ENCODE measurements around the gene SELENOI. TPM values are rescaled to one million over a fixed set of nuclear protein-coding genes. Genes with fewer than 3 reads are reported as not detected.

SELENOI gene
- total RNA-seq, 1 donor from 2014 or later = 10.8 TPM

DNA sequence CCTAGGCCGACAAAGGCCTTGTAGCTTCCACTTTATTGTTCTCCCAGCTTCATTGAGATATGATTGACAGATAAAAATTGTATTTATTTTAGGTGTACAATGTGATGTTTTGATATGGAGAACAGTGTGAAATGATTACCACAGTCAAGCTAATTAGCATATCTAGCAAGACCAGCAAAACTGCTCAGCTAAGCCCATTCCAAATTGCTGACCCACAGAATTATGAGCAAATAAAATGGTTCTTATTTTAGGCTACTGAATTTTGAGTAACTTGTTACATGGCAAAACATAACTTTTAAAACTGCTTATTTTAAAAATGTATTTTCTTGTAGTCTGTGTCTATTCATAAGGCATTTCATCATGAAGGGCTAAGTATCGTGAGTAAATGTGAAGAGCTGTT lies 8.6 kb upstream of the SELENOI start:
- H3K4me1 ChIP-seq = no peaks in the 10 kb centered on the region
- H3K9me3 ChIP-seq (replicated peaks) = no peaks in the 10 kb centered on the region
- TF ChIP-seq, protein P1, sequence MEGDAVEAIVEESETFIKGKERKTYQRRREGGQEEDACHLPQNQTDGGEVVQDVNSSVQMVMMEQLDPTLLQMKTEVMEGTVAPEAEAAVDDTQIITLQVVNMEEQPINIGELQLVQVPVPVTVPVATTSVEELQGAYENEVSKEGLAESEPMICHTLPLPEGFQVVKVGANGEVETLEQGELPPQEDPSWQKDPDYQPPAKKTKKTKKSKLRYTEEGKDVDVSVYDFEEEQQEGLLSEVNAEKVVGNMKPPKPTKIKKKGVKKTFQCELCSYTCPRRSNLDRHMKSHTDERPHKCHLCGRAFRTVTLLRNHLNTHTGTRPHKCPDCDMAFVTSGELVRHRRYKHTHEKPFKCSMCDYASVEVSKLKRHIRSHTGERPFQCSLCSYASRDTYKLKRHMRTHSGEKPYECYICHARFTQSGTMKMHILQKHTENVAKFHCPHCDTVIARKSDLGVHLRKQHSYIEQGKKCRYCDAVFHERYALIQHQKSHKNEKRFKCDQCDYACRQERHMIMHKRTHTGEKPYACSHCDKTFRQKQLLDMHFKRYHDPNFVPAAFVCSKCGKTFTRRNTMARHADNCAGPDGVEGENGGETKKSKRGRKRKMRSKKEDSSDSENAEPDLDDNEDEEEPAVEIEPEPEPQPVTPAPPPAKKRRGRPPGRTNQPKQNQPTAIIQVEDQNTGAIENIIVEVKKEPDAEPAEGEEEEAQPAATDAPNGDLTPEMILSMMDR (IDR thresholded peaks at IDR 0.05; ENCODE audit: borderline replicate concordance) = no peak
- intact Hi-C loops (cut with micrococcal nuclease) = no loop called here
- no peak overlapping the region for H3K4me3 ChIP-seq
- no peaks in the 10 kb centered on the region for H3K36me3 ChIP-seq
- H3K27me3 ChIP-seq (ENCODE audit: low read depth) = no peaks in the 10 kb centered on the region
- no peak overlapping the region for H3K27ac ChIP-seq (replicated peaks)
- no peak for DNase-seq

DNA sequence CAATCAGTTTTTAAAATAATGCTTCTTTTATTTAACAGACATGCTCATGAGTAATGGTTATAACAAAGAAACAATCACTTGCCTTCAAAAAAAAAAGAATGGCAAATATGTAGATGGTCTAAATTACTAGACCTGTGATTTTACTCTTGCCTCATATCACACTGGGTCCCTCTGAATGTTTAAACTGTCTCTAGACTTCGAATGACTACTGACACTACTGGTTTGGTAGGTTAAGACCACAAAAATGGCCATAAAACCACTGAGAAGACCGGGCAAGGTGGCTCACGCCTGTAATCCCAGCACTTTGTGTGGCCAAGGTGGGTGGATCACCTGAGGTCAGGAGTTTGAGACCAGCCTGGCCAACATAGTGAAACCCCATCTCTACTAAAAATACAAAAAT lies 5.1 kb upstream of the SELENOI start:
- DNase-seq = no peak

DNA sequence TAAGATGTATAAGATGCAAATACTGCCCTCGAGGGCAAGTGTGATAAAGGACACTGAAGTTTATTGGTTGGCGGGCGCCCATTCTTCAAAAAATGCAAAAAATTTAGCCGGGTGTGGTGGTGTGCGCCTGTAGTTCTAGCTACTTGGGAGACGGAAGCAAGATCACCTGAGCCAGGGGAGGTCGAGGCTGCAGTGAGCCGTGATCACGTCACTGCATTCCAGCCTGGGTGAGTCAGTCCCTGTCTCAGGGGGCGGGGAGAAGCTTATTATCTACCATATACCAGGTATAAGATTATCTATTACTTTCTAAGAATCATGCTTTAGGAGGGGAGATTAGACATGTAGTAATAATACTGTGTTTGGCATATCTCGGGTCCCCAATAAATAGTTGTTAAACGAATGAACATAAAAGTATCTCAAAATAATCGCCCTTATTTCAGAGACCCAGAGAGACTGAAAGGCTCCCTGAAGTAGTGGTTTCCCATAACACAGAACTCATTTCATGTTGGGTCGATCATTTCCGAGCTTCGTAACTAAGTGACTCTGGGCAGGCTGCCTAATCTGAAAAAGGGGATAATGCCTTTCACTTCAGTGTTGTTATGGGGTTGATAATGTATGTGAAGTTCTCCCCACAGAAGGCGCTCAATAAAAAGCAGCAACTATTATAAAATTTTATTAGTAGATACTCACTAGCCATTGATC lies 1.2 kb upstream of the SELENOI start:
- intact Hi-C loops (cut with micrococcal nuclease) = no loop called here

More for the DNA sequence above, 5.1 kb upstream of the SELENOI start:
- Histone ChIP-seq H3K9me3 (replicated peaks) (no peaks in the 10 kb centered on the region), H3K27me3 (ENCODE audit: low read depth) (no peaks in the 10 kb centered on the region), H3K4me3 (no peak overlapping the region), H3K36me3 (no peaks in the 10 kb centered on the region), H3K27ac (replicated peaks) (no peak overlapping the region), H3K4me1 (peaks cover 16% of the 10 kb centered on the region)
- intact Hi-C loops (cut with micrococcal nuclease) = no loop called here
- TF ChIP-seq, protein P1 (IDR thresholded peaks at IDR 0.05; ENCODE audit: borderline replicate concordance) = no peak

GRCh38 chr2:26345283-26345544 lies 729 bp upstream of the SELENOI start:
- intact Hi-C loops (cut with micrococcal nuclease) = no loop called here
- DNase-seq = no peak
- Histone ChIP-seq H3K4me1 (peaks cover 42% of the 10 kb centered on the region), H3K27me3 (ENCODE audit: low read depth) (no peaks in the 10 kb centered on the region), H3K36me3 (no peaks in the 10 kb centered on the region), H3K4me3 (peak overlapping the region; percentile 89), H3K27ac (replicated peaks) (peak overlapping the region; percentile 95), H3K9me3 (replicated peaks) (no peaks in the 10 kb centered on the region)
- TF ChIP-seq, protein P1 (IDR thresholded peaks at IDR 0.05; ENCODE audit: borderline replicate concordance) = no peak

More for the DNA sequence above, 1.2 kb upstream of the SELENOI start:
- TF ChIP-seq, protein P1 (IDR thresholded peaks at IDR 0.05; ENCODE audit: borderline replicate concordance) = no peak
- Histone ChIP-seq H3K4me3 (peak overlapping the region; percentile 89), H3K27ac (replicated peaks) (peak overlapping the region; percentile 95), H3K36me3 (no peaks in the 10 kb centered on the region), H3K9me3 (replicated peaks) (no peaks in the 10 kb centered on the region), H3K4me1 (peaks cover 42% of the 10 kb centered on the region), H3K27me3 (ENCODE audit: low read depth) (no peaks in the 10 kb centered on the region)
- DNase-seq = no peak

- TF ChIP-seq, protein P1 (IDR thresholded peaks at IDR 0.05; ENCODE audit: borderline replicate concordance) = no peak
- no peaks in the 10 kb centered on the region for H3K9me3 ChIP-seq (replicated peaks)
- H3K4me1 ChIP-seq = peaks cover 42% of the 10 kb centered on the region
- H3K4me3 ChIP-seq = peak within 1 kb of the TSS; percentile 89
- intact Hi-C loops (cut with micrococcal nuclease) = no loop called here
- DNase-seq = peak; percentile 43
- no peaks in the 10 kb centered on the region for H3K27me3 ChIP-seq (ENCODE audit: low read depth)
- H3K27ac ChIP-seq (replicated peaks) = peak within 1 kb of the TSS; percentile 95
- no peaks in the 10 kb centered on the region for H3K36me3 ChIP-seq
Observed at GRCh38 chr2:26346454-26347053, 611 bp downstream of the SELENOI start, which contains the start of gene ADGRF3. TSS of gene ADGRF3 (minus strand) at chr2:26346789. CDS start at chr2:26346234, 555 bp downstream.
